ENCODE data around the gene C9orf43.
"Not testable (repeated sequence)": the region's sequence is repeated elsewhere in the genome, so short reads cannot be mapped to it uniquely, and the experiment has no call there.

The C9orf43 gene

DNA sequence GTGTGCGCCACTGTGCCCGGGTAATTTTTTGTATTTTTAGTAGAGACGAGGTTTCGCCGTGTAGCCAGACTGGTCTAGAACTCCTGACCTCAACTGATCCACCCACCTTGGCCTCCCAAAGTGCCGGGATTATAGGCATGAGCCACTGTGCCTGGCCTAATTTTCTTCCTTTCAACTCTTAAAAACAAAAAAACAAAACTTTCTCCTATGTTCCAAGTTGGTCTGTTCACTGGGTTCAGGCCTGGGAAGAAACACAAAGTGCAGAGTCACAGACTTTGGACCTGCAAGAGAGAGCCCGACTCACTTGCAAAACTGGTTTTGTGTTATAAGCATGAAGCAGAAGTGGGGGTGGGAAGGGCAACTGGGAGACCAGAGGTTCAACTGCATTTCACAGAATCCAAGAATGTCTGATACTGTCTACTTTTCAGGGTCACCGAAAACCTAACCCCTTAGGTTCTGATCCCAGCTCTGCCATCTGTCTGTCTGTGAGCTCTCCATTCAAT is 28.6 kb upstream of the C9orf43 start:
- no peak for FAIRE-seq

DNA sequence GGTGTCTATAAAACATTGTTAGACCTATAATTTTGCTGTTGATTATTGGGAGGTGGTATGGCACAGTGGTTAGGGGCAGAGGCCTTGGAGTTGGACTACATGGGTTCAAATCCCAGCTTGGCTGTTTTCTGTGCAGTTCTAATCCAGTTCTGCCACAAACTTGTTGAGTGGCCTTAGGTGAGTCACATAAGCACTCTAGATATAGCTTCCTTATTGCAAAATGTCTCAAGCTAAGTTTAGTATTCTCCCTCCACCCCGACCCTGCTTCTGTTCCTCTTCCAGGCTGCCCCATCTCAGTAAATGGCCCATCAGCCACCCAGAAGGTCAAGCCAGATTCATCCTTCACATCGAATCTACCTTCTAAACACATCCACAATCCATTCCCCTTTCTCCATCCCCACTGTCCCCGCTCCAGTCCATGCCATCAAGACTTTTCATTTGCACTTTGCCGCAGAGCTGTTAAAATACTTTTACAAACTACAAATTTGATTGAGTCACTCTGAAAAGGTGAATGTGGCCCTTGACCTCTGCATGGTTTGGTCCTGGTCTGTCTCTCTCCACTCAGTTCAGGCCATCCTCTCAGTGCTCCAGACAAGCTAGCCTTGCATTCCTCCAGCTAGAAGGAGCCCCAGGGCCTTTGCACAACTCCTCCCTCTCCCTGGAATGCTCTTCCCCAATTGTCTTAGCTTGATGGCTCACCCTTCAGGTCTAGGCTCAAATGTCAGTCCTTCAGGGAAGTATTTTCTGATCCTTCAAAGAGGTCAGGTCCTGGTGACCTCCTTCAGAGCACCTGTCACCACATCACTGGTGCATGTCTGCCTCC is 23.8 kb upstream of the C9orf43 start:
- FAIRE-seq: no peak

DNA sequence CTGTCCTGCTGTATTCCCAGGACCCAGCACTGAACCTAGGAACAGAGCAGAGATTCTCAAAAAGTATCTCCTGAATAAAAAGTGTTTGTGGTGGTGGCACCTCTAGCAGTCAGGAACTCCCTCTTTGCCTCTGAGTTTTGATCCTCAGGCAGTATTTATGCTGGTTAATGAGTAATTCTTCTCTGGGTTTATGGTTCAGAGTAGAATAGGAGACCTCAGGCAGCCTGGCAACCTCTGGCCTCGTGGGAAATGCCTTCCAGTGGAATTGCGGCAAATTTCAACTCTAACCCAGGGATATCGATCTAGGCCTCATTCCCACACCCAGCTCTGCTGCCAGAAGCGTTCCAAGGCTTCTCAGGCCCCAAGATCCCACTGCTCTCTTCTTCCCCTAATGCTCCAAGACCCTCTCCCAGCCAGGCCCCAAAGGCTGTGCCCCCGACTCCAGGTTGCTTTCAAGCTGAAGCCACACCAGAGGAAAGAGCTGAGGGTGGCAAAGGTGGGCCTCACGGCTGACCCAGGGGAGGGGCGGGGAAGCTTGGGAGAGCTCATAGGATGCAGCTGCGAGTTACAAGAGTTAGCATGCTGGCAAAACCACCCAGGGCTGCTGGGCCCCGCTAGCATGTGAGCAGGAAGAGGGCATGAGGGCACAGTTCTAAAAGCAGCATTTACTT is 22.9 kb upstream of the C9orf43 start:
- FAIRE-seq: no peak

DNA sequence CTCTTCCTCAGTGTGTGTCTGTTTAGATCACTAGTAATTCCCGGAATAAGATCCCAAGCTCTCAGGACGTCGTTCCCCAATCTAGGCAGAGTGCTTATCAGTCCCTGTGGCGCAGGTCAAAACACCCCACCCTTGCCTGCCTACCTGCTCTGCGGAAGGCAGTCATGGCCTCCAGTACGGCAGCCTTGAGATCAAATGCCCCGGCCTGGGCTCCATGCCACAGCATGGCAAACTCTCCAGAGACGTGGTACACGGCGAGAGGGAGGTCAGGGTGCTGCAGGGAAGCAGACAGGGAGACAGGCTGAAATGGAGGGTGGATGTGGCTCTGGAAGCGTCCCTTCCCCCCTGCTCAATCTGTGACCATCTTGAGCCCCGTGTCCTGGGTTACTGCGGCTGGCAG is 21.7 kb upstream of the C9orf43 start:
- FAIRE-seq: no peak

DNA sequence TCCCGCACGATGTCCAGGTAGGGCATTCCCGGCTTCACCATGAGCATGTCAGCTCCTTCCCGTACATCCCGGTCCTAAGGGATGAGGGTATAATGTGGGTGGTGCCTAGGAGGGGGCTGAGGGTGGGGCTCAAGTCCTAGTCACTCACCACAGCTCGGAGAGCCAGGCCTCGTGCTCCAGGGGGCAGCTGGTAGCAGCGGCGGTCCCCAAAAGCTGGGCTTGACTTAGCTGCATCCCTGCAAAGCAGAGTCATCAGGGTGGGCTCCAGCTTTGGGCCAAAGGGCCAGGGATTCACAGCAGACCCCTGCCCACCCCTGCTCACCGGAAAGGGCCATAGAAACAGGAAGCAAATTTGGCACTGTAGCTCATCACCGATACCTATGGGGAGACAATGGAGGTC is 21.1 kb upstream of the C9orf43 start:
- no peak for FAIRE-seq

DNA sequence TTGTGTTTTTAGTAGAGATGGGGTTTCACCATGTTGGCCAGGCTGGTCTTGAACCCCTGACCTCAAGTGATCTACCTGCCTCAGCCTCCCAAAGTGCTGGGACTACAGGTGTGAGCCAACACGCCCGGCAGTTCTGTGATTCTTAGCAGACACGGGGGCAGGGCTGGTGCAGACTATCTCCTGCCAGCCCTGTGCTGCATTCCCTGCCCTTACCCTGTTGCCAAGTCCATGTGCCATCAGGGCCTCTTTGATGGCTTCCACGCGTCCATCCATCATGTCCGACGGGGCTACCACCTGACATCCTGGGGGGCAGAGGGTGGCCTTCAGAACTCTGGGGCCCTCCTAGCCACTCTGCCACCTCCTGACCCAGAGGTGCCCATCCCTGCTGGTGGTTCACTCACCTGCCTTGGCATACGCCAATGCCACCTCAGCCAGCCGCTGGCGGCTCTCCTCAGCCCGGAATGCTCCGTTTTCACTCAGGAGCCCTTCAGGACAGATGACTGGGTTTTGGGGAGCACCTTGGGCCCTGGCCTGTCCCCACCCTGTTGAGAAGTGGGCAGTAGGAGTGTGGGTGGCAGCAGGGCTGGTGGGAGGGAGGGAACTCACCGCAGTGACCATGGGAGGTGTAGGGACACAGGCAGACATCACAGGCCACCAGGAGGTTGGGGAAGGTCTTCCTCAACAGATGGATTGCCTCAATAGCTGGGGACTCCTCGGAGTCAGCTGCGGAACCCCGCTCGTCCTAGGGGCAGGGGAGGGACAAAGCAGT is 20.2 kb upstream of the C9orf43 start:
- FAIRE-seq: no peak

DNA sequence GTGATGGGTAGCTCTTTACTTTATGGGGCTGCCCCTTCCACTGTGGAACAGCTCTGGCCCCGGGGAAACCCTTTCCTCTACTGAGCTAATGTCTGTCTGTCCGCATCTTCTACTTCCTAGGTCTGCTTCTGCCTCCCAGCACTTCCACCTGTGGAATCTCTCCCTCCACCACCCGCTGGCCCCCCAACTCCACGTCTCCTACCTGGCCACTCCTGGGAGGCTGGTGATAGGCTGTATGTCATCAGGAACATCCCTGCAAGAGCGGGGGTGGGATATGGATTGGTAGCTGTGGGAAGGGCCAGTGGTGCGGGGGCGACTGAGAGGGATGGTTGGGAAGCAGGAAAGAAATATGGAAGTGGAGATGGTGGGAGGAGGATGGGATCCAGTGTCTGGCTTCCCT is 18.6 kb upstream of the C9orf43 start:
- no peak for FAIRE-seq

DNA sequence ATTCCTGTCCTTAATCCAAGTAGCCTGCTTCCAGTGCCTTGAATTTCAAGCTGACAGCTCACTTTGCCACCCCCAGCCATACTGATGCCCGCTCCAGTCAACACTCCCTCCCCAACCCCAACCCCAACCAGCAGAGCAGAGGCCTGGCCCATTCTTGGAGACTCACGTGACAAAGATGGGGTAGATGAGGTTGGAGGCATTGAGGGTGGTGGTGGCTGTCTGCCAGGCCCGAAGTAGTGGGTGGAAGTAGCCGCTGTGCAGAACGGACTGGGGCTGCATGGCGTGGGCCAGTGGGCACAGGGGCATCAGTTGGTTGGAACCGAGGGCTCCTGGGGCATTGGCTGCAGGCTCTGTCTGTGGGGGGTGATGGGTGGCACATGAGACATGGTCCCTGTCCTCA is 17.3 kb upstream of the C9orf43 start:
- no peak for FAIRE-seq

DNA sequence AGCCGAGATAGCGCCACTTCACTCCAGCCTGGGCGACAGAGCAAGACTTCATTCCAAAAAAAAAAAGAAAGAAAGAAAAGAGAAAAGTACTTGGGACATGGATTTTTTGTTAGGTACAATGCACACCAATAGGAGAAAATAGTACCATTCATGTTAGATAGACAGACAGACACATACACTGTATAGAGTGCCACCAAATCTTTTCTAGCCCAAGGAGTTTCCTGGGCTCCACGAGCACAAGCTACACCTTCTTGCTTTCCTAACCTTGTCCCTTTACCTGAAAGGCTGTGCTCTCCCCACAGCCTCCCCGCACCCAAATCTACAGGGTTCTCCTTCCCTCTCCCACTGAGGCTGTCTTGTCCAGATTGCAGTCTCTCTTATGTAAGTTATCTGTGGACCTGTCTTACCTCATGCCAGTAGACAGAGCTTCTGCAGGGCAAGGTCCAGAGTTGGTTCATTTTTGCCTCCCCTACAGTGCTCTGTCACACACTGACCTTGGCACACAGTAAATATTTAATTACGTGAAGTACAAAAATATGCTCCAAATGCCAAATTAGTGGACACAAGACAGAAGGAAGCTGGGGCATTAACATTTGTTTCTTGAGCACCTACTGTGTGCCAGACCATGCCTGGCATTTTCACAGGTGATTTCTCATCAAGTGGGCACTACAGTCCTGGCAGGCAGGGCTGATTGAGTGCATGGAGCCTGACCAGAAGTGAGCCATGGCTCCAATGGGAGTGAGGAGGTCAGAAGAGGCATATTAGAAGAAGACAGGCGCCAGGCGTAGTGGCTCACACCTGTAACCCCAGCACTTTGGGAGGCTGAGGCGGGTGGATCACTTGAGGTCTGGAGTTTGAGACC is 15.3 kb upstream of the C9orf43 start:
- no peak for FAIRE-seq

DNA sequence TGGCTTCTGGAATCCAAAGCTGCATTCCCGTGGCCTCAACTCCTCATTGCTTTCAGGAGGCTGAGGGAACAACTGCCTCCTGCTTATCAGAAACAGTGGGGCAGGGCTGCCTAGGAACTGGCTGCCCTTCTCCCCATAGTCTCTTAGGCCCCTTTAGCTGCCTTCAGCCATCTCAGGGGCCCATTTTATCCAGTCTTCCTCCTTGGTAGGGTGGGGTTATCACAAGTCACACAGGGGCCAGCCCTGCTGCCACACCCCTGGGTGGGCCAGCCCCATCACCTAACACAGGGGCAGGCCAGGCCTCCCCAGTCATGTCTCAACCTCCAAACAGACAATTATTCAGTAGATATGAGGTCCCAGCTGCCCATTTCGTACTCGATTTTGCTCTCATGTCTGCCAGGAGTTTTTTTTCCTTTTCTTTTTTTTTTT is 13.3 kb upstream of the C9orf43 start:
- FAIRE-seq: no peak

DNA sequence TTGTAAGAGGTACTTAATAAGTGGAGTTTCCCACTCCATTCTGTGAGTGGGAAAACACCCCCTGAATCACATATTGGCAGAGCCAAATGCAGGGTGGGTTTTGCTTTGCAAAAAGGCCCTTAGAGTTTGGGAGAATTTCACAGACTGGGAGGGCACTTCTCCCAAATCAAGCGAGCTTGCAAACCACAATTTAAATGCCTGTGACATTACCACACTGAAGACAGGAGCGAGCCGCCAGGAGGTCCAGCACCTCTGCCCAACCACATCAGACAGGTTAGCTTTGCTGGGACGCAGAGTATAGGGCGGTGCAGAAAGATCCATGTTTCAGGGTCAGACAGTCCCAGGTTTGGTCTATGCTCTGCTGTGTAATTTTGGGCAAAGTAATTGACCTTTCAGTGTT is 11.8 kb upstream of the C9orf43 start:
- FAIRE-seq: no peak

DNA sequence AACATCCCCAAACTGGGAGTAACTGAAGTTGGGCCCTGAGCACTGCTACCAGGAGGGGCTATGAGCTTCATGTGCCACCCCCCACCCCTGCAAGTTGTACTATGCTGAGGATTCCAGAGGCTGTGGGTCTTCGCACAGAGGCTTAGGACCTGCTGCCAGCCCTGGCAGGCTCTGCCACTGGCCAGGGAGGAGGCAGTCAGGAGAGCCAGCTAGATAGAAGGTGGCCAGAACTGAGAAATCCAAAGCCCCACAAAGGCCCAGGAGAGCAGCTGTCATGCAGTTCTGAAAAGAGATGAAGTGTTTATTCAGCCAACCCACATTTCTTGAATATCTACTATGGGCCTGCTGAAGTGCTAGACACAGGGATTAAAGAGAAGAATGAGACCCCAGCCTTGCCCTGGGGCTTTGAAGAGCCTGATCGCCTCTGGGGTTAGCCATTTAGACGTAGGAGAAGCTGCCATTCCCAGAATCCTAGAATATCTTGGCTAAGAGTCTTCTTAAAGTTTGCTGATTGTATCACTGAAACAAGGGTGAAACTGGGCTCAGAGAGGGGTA is 10.8 kb upstream of the C9orf43 start:
- no peak for FAIRE-seq

DNA sequence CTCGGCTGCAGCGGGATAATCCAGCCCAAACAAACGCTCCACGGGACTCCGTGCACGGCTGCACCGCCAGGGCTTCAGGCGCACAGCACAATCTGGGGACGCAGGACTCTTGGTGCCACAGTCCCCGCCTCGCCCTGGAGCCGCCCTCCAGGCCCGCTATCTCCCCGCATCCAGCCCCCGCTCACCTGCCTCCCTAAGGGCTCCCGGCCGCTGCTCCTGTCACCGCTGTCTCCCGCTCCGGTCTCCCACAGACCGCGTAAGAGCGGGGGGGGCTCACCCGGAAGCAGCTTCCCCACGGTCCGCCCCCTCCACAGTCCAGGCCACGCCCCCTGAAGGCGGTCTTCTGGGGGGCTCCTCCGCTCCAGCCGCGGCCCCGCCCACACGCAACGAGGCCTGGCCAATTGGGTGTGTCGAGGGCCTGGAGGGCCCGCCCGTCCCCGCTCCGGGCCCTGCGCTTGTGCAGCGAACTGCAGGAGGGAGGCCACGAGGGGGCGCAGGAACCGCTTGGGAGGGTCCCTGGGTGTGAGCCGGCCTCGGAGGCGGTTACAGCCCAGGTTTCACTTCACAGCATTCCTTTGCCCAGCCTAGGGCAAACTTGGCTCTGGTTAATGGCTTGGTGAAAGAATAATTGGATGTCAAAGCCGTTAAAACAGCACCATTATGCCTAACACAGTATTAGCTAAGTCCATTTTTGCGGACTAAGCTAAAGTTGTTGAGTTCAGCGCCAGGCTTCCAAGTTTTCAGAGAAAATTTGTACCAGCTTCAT is 9.3 kb upstream of the C9orf43 start, which contains the start of gene ALAD:
TSS of gene ALAD (minus strand) at position 258 of the 766 bp plus-strand sequence. CDS start 7,725 bp downstream, outside the sequence.
- peak; percentile 97 for FAIRE-seq

DNA sequence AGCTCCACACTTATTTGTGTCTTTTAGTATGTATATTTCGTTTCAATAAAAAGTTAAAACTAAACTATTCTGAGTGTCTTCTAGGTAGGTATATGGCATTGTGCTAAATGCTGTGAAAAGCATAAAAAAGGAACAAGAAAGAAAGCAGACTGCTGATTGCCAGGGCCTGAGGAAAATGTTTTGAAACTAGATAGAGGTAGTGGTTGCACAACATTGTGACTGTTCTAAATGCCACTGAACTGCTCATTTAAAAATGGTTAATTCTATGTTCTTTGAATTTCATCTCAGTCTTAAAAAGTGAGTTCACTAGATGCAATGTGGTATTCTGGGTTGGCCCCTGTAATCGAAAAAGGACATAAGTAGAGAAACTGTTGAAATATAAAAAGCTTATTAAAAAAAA is 6.9 kb upstream of the C9orf43 start:
- no peak for FAIRE-seq

DNA sequence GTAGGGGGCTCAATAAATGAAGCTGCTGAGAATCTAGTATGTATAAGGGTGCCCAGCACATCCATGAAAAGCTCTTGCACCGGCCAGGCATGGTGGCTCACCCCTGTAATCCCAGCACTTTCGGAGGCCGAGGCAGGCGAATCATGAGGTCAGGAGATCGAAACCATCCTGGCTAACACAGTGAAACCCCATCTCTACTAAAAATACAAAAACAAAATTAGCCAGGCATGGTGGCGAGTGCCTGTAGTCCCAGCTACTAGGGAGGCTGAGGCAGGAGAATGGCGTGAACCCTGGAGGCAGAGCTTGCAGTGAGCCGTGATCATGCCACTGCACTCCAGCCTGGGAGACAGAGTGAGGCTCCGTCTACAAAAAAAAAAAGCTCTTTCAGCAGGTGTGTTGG is 4.2 kb upstream of the C9orf43 start:
- FAIRE-seq: not testable (repeated sequence)

DNA sequence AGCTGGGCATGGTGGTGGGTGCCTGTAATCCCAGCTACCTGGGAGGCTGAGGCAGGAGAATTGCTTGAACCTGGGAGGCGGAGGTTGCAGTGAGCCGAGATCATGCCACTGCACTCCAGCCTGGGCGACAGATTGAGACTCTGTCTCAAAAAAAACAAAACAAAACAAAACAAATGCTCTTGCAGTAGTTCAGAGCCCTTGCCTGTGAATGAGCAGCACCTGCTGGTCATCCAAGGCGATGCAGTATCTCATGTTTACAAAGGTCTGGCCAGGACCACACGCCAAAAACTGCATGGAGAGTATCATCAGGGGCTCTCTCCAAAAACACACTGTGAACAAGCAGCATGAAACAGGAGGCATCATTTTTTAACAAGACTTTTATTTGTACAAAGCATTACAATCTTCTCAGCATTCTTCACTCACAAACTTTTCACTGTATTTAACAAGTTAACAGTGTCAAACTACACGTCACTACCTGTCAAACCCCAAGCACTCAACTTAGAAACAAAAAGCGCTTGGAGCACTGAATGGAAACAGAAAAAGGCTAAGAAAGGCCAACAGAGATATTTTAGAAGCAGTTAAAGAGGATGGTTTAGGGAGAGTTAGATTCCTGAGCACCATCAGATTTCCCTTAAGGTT is 3.6 kb upstream of the C9orf43 start:
- peak; percentile 52 for FAIRE-seq

DNA sequence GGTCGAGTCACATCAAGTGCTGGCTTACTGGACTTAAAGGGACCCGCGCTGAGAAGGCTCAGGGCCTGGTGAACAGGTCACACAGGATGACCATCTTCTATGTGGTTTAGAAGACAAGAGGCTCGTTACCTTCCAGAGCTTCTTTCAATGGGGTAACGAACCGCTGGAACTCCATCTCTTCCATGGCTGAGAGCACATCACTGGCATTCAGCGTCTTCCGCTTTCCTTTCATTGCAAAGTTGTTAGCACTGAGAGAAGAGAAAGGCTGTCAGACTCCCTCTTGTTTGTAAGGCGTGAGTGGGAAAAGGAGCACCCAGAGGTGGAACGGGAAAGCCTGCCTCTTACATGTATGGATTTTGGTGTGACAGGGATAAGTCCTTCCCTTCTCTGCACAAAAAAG is 1.1 kb upstream of the C9orf43 start:
- no peak for FAIRE-seq

DNA sequence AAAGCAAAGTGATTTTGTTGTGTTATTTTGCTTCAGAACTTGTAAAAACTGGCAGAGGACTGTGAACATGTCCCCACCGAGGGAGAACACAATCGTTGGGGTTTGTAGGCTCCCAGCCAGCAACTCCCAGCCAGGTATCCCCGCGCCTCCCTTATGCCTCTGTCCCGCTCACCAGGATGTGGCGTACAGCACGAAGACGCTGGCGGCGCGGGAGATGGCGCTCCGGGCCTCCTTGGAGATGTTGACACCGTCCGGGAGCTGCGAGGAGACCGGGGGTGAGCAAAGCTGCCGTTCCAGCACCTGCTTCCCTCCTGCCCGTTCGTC is 702 bp upstream of the C9orf43 start:
- no peak for FAIRE-seq

DNA sequence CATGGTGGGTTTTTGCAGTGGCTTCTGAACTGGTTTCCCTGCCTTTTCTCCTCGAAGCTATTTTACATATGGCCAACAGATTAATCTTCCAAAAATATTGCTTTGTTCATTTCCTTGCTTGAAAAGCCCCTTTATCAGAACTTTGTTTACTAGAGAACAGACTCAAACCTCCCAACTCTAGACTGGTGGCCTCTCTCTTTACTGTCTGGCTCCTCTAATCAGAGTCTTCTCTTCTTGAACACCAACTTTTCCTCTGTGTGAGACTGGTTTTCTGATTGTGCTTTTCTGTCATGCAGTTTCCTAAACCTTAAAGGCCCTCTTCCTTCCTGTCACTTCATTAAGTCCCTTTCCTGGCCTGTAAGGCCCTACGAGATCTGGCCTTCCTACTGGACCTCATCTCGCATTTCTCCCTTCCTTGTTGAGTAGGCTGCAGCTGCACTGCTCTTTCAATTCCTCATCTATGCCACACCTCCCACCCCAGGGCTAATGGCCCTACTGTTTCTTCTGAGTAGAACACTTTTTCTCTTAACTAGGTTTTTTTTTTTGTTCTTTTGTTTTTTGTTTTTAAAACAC is 5.7 kb downstream of the C9orf43 start:
- no peak for FAIRE-seq

DNA sequence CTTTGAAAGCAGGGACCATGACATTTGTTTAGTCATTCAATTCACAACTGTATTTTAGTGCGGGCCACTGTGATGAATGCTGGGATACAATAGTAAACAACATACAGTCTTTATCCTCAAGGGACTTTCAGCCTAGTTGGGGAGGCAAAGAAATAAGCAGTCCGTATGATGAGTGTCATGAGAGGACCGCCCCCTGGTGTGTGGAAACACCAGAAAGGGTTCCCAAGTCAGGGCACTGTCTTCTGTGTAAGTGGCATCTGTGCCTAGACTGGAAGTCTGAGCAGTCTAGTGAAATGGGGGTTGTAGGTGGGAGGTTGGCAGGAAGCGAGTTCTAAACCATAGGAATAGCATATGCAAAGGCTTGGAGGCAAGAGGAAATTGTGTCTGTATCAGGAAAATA is 6.8 kb downstream of the C9orf43 start:
- FAIRE-seq: no peak

DNA sequence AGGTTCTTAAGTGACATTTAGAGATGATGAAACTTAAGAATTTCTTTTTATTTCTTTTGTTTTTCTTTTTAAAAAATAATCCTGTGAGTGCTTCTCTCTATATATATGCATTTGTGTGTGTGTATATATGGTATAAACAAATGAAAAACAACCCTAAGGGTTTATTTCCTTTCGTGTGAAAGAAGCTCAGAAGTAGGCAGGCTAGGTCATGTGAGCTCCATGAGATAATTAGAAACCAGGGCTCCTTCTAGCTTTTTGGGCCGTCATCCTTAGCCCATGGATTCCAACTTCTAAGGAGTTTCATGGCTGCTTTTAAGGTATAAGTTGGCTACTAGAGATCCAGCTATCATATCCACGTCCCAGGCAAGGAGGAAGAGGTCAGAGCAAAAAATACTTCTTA is 11.2 kb downstream of the C9orf43 start:
- no peak for FAIRE-seq

Measured in G401.6 (cell line).